ENCODE data around the gene PKNOX1. TPM values are rescaled to one million over a fixed set of nuclear protein-coding genes. Genes with fewer than 3 reads are reported as not detected.
"Not testable (repeated sequence)": the region's sequence is repeated elsewhere in the genome, so short reads cannot be mapped to it uniquely, and the experiment has no call there.

PKNOX1 gene
- total RNA-seq, 1 experiment from 2014 or later = 16.5 TPM

DNA sequence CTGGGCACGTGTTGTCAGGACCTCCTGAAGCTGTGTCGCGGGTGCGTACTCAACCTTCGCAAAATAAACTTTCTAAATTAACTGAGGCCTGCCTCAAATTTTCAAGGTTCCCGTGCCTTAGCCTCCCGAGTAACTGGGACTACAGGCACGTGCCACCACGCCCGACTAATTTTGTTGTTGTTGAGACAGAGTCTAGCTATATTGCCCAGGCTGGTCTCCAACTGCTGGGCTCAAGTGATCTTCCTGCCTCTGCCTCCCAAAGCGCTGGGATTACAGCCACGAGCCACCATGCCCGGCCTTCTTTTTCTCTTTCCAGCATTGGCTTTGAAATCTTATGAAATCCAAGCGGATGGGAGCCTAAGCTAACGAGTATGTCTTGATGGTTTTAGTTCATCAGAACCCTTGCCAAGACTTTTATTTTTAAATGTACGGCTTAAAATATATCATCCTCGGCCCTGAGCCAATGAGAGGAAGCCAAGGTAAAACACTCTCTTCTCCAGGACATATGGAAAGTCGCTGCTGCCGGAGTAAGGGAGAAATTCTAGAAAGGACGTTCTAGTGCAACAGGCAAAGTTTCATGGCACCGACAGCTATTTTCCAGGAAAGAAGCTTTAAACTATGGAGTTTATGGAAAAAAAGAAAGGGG lies 36.3 kb upstream of the PKNOX1 start:
- ChIA-PET POLR2A (no interaction called here), CTCF (no interaction called here)
- ATAC-seq (no peak), DNase-seq (ENCODE audit: low read depth, low spot score) (no peak)
- Histone ChIP-seq H3K4me1 (ENCODE audit: control insufficient read depth, insufficient read depth, low read length) (0 out of 2 replicates have a peak, but pooled peaks cover 9% of the 10 kb centered on the region), H3K36me3 (ENCODE audit: control insufficient read depth, insufficient read depth, low read length) (no peaks in the 10 kb centered on the region), H3K27me3 (ENCODE audit: control insufficient read depth, insufficient read depth, low read length) (no peaks in the 10 kb centered on the region), H3K27ac (ENCODE audit: low read length) (no peak overlapping the region), H3K9me3 (ENCODE audit: control insufficient read depth, insufficient read depth, low read depth, low read length) (no peaks in the 10 kb centered on the region), H3K4me3 (ENCODE audit: low read depth in 2 of 2, low read length in 2 of 2) (no peak overlapping the region)
- TF ChIP-seq SIN3A (IDR thresholded peaks at IDR 0.05; ENCODE audit: borderline replicate concordance, insufficient read depth, low read depth, low read length) (no peak), TCF7L2 (IDR thresholded peaks at IDR 0.05; ENCODE audit: low read depth, low read length) (no peak), POLR2AphosphoS5 (IDR thresholded peaks at IDR 0.05; ENCODE audit: low read depth, low read length) (no peak)
- TF ChIP-seq, protein P1, sequence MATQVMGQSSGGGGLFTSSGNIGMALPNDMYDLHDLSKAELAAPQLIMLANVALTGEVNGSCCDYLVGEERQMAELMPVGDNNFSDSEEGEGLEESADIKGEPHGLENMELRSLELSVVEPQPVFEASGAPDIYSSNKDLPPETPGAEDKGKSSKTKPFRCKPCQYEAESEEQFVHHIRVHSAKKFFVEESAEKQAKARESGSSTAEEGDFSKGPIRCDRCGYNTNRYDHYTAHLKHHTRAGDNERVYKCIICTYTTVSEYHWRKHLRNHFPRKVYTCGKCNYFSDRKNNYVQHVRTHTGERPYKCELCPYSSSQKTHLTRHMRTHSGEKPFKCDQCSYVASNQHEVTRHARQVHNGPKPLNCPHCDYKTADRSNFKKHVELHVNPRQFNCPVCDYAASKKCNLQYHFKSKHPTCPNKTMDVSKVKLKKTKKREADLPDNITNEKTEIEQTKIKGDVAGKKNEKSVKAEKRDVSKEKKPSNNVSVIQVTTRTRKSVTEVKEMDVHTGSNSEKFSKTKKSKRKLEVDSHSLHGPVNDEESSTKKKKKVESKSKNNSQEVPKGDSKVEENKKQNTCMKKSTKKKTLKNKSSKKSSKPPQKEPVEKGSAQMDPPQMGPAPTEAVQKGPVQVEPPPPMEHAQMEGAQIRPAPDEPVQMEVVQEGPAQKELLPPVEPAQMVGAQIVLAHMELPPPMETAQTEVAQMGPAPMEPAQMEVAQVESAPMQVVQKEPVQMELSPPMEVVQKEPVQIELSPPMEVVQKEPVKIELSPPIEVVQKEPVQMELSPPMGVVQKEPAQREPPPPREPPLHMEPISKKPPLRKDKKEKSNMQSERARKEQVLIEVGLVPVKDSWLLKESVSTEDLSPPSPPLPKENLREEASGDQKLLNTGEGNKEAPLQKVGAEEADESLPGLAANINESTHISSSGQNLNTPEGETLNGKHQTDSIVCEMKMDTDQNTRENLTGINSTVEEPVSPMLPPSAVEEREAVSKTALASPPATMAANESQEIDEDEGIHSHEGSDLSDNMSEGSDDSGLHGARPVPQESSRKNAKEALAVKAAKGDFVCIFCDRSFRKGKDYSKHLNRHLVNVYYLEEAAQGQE (IDR thresholded peaks at IDR 0.05; ENCODE audit: insufficient read depth in 1 of 2, low read depth in 2 of 2, low read length in 1 of 2) = no peak
- intact Hi-C loops (cut with micrococcal nuclease; ENCODE audit: unreplicated experiment) (no loop called here), in situ Hi-C loops (cut with HindIII; ENCODE audit: low pct_unique_long_range_greater_than_20kb, low sequenced_read_pairs) (no loop called here)
- BruUV-seq (replicated peaks) = no TSS peak

- ATAC-seq; H3K9me3 ChIP-seq (ENCODE audit: control insufficient read depth, insufficient read depth, low read depth, low read length); H3K27ac ChIP-seq (ENCODE audit: low read length); BruUV-seq (replicated peaks); in situ Hi-C loops (cut with HindIII; ENCODE audit: low pct_unique_long_range_greater_than_20kb, low sequenced_read_pairs); H3K36me3 ChIP-seq (ENCODE audit: control insufficient read depth, insufficient read depth, low read length); H3K4me3 ChIP-seq (ENCODE audit: low read depth in 2 of 2, low read length in 2 of 2); H3K4me1 ChIP-seq (ENCODE audit: control insufficient read depth, insufficient read depth, low read length); DNase-seq (ENCODE audit: low read depth, low spot score); H3K27me3 ChIP-seq (ENCODE audit: control insufficient read depth, insufficient read depth, low read length); intact Hi-C loops (cut with micrococcal nuclease; ENCODE audit: unreplicated experiment): not testable (repeated sequence)
- ChIA-PET POLR2A (interaction anchor here (0.6 kb wide), 1 partner anchor 94 kb away, joined by 13 read pairs; no protein-coding TSS in a partner anchor), CTCF (interaction anchor here (0.7 kb wide), 1 partner anchor 19 kb away, joined by 3 read pairs; no protein-coding TSS in a partner anchor)
Observed at GRCh38 chr21:42938606-42938995, 35.8 kb upstream of the PKNOX1 start.

DNA sequence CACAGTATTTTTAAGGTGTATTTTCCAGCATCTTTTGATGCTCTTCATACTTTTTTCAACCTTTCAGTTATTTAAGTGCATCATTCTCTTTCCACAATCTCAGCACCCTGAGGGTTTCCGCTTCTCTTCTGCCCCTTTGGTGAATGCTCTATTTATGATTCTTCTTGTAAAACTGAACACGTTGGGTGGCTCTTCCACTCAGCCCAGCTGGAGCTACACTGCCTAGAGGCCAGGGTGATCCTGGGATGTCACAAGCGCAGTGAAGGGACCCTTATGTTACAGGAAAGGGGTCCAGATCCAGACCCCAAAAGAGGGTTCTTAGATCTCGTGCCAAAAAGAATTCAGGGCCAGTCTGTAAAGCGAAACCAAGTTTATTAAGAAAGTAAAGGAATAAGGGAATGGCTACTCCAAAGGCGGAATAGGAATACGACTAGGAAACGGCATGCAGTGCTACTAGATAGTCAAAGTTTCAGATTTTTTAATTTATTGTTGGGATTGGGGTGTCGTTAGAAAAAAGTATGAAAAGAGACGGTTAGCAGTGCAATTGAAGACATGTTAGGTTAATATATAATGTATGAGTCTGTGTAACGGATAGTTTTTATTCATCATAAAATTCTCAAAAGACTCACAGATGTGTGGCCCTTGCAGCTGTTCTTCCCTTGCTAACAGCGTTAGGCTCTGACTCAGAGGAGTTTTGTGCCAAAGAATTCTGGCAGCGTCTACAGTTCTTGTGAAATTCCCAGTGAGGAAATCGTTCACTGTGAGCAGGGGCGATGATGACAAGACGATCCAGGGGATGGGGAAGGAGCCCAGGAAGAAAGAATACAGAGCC lies 34.6 kb upstream of the PKNOX1 start:
- TF ChIP-seq CTCF (IDR thresholded peaks at IDR 0.05) = no peak
- TF ChIP-seq POLR2AphosphoS5 (IDR thresholded peaks at IDR 0.05; ENCODE audit: low read depth, low read length) = no peak
- TF ChIP-seq, protein P1 (IDR thresholded peaks at IDR 0.05; ENCODE audit: insufficient read depth in 1 of 2, low read depth in 2 of 2, low read length in 1 of 2) = no peak
- TF ChIP-seq TCF7L2 (IDR thresholded peaks at IDR 0.05; ENCODE audit: low read depth, low read length) = no peak
- no peak for TF ChIP-seq SIN3A (IDR thresholded peaks at IDR 0.05; ENCODE audit: borderline replicate concordance, insufficient read depth, low read depth, low read length)
- POLR2A ChIA-PET = no interaction called here

More for the DNA sequence above, 34.6 kb upstream of the PKNOX1 start:
- peak overlapping the region in 1 of 2 experiments; percentile 14; a peak in 1 of 4 replicates for H3K4me3 ChIP-seq (ENCODE audit: low read depth in 2 of 2, low read length in 2 of 2)
- H3K4me1 ChIP-seq (ENCODE audit: control insufficient read depth, insufficient read depth, low read length) = 0 out of 2 replicates have a peak, but pooled peaks cover 9% of the 10 kb centered on the region
- peak; percentile 67 for DNase-seq (ENCODE audit: low read depth, low spot score)
- peak; percentile 94 for ATAC-seq
- intact Hi-C loops (cut with micrococcal nuclease; ENCODE audit: unreplicated experiment) (no loop called here), in situ Hi-C loops (cut with HindIII; ENCODE audit: low pct_unique_long_range_greater_than_20kb, low sequenced_read_pairs) (no loop called here)
- H3K27ac ChIP-seq (ENCODE audit: low read length) = peak overlapping the region; percentile 29; the same call in 1 of the 2 replicates
- no peaks in the 10 kb centered on the region for H3K9me3 ChIP-seq (ENCODE audit: control insufficient read depth, insufficient read depth, low read depth, low read length)
- BruUV-seq (replicated peaks) = no TSS peak
- no peaks in the 10 kb centered on the region for H3K27me3 ChIP-seq (ENCODE audit: control insufficient read depth, insufficient read depth, low read length)
- CTCF ChIA-PET = no interaction called here
- no peaks in the 10 kb centered on the region for H3K36me3 ChIP-seq (ENCODE audit: control insufficient read depth, insufficient read depth, low read length)

Data from Panc1 (cell line).